HuH-7 (cell line): ENCODE results near the gene ADCY10.
"Not testable (repeated sequence)": the region's sequence is repeated elsewhere in the genome, so short reads cannot be mapped to it uniquely, and the experiment has no call there.

Experiments
- DNase-seq: peaks from one replicate; pipeline ENCODE4 v3.0.0; 2011; ENCODE audit warnings: low spot score

Gene ADCY10

DNA sequence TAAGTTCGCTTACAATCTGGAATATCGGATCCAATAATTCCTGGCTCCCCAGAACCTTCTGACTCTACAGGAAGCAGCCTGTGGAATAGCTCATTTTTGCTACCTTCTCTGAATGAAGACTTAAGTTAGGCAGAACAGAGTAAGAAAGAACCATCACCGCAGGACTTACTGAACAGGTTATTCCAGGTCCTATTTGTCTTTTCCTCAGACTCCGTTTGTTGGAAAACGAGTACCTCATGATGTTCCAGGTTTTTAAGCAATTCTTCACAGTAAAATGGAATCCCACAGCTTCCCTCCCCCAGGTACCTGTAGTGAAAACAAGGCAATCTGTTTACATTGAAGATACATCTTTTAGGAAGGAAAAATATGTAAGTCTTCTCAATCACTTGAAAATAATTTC is 59.8 kb downstream of the ADCY10 start:
- no peak for DNase-seq

DNA sequence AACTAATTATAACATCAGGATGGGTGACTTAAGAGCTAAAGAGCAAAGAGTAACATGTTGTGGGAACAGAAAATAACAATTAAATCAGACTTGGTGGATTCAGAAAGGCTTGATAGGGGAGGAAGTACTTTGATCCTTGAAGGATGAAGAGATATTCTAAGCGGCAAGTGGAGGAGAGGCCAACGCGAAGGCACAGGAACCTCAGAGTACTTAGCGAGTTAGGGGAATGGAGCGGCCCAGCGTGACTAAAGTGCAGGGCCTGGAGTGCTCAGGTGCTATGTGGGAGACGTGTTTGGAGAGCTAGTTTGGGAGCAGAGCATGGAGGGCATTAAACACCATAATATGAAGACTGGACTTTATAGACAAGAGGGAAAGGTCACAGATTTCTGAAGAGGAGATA is 64.3 kb downstream of the ADCY10 start:
- no peak for DNase-seq

DNA sequence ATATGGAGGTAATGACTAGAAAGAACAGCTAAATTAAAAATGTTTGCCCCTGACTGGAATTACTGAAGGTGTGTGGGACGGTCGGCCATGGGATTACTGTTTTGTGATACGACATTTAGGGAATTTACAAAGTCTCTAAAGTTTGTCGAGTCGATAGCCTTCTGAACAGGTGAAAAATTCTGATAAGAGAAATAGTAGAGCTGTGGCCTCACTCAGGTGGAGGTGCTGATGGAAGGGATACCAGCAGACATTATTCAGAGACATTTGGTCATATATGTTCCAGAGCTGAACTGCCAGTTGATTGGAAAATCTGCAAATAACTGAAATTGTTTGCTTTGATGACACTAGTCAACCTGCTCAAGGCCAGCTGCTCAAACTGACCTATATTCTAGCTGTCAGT is 71.1 kb downstream of the ADCY10 start:
- DNase-seq, result no peak

DNA sequence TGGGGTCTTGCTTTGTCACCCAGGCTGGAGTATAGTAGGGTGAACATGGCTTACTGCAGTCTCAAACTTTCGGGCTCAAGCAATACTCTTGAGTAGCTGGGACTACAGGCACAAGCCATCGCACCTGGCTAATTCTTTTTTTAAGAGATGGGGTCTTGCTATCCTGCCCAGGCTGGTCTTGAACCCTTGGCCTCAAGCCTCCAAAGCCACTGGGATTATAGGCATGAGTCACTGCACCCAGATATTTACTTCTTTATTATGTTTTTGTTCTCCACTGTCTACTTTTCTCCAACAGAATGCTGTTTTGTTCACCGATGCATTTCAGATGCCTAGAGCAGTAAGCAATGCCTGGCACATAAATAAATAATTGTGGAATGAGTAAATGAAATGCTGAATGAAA is 72.4 kb downstream of the ADCY10 start:
- no peak for DNase-seq

DNA sequence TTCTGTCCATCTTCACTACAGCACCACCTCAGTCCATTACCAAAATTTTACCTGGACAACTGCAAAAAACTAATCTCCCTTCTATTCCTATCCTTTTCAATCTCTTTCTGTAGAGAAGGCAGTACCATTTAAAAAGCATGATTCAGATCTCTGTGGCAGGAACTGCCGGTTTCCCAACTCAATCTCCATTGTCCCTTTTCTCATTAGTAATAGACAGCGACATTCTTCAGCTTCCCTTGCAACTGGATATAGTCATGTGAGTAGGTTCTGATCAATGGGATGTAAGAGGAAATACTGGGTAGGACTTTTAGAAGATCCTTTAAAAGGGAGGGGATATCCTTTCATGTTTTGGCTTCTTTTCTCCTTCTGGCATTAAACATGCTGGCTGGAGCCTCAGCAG is 74.9 kb downstream of the ADCY10 start:
- DNase-seq, result no peak

DNA sequence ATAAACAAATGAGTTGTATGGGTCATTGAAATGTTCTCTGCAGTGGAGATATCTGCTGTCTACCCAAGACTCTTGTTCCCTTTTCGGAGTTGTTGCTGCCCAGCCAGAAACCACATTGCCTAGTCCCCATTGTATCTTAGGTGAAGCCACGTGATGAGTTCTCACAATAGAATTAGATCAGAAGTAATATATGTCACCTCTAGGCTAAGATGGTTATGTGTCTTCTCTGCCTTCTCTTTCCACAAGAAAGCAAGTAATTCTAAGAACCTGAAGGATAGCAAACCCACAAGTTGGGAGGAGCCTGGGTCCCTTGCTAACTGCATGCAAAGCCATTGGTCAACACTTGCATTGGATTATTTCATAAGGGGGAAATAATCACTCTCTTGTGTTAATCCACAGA is 76.6 kb downstream of the ADCY10 start:
- DNase-seq, result no peak

DNA sequence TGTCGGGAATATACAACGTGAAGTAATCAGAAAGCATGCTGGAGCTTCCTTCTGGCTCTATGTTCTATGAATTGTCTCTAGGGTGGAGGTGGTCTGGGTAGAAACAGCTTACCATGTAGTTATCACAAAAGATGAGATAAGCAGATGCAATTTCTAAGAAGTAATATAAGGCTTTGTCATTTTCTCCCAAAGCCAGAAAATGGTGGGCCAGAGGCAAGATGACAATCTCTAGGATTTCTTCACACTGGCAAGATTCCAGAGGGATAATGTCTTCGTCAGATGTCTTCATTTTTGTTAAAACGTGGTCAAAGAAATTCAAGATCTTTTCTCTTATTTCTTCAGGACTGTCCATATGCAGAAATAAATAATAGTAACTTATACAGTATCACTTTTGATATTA is 77.7 kb downstream of the ADCY10 start:
- no peak for DNase-seq

DNA sequence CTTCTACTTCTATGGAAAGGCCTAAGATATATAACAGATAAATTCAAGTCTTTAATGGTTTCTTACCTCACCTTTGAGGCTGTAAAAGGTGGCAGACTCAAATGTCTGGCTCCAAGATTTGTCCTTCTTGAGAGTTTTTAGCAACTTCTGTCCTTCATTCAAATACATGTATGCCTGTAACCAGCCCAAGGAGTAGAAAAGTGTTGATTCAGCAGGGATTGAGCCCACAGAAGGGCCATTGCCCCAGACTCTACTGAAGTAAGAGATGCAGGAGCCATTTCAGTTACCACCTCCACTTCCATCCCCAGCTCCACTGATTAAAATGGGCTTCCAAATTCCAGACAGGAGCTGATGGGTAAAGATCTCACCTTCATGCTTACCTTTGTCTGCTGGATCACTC is 80.0 kb downstream of the ADCY10 start:
- DNase-seq, result no peak

DNA sequence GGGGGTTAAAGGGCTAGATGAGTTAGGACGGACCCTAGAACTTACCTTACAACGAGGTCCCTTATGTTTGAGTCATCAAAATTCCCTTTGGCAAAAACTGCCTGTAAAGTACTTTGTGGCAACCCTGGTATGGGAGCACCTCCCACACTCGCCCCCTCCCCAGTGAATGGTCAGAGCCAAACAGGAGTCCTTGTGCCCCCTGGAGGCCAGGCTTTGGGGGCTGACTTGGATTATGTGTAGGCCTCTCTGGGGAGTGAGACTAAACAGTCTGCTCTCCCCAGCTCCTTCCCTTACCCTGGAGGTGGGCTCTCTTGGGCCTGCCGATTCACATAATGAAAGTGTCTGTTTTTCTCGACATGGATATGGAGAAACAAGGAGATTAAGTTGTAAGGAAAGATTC is 81.2 kb downstream of the ADCY10 start:
- DNase-seq, result no peak

DNA sequence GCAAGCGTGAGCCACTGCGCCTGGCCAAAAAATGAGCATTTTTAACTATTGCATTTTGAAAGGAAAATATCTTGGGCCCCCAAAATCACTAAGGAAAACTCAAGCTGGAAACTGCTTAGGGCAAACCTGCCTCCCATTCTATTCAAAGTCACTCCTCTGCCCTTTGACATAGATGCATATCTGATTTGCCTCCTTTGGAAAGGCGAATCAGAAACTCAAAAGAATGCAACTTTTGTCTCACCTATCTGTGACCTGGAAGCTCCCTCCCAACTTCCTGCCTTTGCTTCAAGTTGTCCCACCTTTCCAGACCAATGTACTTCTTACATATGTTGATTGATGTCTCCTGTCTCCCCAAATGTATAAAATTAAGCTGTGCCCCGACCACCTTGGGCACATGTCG is 83.3 kb downstream of the ADCY10 start:
- not testable (repeated sequence) for DNase-seq

DNA sequence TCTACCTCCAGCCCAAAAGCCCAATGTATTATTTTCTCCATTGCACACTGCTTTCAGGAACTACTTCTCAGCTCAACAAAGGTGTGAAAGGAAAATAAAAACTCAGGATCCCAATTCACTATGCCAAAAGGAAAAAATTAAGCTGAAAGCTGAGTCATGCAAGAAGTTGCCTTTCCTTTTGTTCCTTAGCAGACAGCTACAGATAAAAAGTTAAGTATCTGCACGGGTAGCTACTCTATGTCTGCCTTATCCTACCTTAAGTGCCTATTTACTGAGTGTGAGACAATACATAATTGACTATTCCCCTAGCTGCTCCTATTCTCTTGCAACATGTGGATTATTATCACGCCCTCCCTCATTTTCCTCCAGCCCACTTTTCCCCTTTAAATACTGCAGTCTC is 84.1 kb downstream of the ADCY10 start:
- no peak for DNase-seq

DNA sequence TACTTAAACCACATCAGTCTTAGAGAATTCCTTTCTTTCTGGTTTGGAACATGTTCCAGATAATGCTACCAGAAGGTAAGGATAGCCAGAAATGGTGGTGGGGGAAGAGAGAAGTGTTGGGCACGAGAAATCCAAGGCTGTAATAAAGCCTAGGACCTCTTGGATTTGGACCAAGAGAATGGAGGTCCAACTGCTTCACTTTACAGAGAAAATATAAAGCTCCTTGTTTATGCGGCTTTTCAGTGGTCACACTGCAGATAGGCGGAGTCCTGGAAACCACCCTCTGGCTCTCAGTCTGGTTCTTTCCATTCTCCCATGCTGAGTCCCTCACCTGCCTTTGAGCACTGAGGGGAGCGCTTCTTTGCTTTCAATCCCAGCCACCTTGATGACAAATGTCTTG is 87.8 kb downstream of the ADCY10 start:
- no peak for DNase-seq

DNA sequence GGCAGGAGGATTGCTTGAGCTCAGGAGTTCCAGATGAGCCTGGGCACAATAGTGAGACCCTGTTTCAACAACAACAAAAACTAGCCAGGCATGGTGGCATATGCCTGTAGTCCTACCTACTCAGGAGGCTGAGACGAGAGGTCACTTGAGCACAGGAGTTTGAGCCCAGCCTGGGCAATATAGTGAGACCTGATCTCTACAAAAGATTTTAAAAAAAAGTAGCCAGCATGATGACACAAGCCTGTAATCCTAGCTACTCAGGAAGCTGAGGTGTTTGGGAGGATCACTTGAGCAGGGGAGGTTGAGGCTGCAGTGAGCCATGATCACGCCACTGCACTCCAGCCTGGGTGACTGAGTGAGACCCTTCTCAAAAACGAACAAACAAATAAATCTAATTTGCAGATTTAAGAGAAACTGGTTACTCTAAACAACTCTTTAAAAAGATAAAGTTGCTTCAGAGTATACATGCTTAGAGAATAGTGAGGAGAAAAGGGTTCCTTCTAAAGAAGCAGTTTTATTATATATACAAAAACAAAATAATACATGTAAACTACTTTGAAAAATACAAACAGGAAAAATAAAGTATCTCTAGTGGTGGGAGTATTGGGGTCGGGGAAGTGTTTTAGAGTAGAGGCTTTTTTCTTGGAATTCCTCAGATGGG is 88.4 kb downstream of the ADCY10 start:
- DNase-seq, result no peak

DNA sequence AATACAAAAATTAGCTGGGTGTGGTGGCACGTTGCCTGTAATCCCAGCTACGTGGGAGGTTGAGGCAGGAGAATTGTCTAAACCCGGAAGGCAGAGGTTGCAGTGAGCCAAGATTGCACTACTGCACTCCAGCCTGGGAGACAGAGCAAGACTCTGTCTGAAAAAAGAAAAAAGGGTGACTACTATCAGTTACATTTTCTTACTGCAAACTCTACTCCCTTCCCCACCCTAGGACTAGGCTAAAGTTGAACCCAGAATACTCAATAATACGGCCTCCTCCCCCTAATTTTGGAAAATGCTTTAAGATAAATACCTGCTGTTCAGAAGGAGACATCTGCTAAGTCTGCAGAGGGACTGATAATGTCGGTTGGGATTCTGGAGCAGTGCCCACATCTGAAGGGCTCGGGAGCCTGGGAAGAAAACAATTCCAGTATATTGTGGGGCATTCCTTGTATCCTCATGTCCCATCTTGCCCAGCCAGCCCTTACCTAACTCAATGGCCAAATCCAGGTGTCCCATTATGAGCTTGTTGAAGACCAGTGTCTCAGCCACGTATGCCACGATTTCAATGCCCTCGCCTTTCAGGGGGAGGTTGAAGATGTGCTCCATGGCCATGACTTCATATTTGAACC is 89.7 kb downstream of the ADCY10 start:
- no peak for DNase-seq

DNA sequence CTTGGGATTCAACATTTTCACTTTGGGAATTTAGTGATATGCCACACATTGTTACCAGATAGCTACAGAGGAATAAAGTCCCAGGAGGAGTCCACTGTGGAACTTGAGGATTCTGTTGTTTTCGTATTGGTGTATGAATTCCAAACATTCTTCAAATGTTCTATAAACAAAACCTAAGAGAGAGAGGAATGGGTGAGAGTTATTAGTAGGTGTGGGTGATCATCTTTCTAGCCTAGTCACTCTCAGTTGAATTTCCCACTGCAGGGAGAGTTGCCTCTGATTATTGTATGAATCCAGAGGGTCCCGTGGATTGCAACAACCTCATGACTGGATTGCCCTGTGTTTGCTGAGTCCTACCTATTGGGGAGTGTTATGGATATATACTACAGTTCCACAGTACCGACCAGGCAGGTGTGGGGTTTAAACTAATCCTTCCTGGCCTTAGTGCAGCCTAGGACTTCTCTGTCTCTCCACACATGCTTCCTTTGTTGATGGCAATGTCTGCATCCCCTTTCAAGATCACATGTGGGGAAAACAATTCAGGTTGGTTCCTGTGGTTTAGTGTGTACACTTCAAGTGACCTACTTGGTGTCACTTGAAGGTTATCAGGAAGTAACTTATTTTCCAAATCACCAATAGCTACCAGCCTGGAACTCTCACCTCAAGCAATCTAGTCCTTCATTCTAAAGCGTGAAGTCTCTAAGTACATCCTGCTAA is 91.8 kb downstream of the ADCY10 start:
- DNase-seq, result no peak

DNA sequence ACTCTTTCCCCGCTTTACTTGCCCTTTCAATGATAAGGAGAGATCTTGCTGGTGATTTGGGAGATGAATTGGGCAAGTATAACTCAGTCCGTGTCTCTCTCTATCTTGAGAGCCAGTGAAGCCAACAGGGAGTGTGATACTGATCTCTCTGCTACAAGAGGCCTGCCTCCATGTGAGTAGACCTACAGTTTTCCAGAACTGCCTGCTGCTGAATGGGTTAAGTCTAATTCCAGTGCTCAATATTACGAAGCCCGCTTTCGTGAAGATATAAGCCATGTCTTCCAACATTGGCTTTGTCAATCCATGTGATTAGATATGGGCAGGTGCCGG is 92.6 kb downstream of the ADCY10 start:
- DNase-seq, result no peak

DNA sequence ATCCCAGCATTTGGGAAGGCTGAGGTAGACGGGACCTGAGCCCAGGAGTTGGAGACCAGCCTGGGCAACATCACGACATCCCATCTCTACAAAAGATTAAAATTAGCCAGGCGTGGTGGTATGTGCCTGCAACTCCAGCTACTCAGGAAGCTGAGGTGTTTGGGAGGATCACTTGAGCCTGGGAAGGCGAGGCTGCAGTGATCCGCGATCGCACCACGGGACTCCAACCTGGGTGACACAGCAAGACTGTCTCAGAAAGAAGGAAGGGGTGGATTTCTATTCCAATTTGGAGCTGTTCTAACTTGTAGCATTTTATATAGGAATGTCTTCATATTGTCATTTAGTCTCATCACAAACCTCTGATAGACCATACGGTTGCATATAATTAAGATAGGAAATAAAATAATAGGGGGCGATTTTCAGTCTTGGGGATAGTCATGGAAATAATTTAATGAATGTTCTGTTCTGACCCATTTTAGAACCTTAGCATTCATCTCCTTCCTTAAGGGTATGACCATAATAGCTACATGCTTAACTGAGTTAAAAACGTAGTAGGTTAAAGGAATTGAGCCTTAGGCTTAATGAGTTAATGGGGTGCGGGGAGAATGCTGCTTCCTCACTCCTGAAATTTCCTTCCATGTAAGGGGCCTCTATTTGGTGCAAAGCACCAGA is 93.1 kb downstream of the ADCY10 start:
- DNase-seq, result no peak

DNA sequence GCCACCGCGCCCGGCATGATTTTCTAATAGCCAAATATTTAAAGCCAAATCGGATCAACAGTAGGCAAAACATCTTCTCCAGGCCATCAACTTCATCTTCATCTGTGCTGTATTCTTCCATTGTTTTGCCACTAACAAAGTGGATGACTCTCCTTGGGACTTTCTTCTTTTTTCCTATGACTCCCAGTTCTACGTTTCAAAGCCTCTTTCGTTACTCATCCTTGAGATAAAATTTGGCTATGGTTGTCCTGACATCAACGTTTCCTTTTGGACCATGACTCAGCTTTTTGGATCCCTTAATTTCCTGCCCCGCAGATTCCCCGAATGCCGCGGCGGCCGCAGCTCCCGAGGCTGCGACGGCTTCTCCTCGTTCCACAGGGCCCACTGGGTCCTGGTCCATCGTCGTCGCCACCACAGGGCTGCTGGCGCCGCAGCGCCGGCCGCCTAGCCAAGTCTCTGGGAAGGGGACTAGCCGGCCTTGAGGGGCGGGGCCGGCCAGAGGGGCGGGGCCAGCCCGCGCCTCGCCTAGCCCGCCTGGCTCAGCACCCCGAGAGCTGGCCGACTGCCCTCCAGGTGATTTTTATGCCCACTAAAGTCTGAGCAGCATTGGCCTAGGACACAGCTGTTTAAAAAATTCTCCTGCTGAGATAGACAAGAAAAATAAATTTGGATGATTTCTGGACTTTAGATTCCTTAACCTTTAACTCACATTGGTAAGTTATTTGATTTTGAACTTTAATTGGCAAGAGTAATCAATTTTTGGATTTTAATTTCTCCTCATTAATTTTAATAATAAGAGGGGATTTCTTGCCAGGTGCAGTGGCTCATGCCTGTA is 93.9 kb downstream of the ADCY10 start:
- no peak for DNase-seq

DNA sequence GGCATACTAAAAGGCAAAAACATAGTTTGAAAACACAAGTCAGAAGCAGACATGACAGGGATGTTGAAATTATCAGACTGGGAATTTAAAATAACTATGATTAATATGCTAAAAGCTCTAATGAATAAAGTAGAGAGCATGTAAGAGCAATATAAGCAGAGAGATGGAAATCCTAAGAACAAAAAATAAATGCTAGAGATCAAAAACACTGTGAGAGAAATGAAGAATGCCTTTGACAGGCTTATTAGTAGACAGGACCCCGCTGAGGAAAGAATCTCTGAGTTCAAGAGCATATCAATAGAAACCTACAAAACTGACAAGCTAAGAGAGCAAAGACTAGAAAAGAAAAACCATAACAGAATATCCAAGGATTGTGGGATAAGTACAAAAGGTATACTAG is 98.3 kb downstream of the ADCY10 start:
- no peak for DNase-seq

DNA sequence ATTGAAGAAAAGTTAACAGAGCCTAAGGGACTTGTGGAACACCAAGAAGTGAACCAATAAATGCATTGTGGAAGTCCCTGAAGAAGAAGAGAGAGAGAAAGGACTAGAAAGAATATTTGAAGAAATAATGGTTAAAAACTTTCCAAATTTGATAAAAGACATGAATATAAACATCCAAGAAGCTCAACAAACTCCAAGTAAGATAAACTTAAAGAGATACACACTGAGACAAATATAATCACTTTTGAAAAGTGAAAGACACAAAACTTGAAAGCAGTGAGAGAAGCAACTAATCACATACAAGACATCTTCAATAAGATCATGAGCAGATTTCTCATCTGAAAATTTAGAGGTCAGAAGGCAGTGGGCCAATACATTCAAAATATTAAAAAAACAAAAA is 101.0 kb downstream of the ADCY10 start:
- no peak for DNase-seq

DNA sequence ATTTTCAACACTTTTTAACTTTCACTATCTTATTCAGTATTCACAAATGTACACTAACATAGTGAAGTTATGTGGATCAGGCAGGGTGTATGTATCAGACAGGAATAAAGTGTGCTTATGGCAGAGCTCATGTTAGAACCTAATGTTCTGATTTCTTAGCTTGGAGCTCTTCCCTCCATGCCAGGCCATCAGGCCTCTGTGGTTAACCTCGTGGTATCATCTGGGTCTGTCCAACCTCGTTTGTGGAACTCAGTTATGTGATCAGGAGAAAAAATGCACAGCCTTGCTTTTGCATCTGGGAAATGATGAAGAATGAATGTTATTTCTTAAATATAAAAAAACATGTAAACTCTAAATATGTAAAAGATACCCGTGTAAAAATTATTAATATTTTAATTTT is 105.2 kb downstream of the ADCY10 start:
- no peak for DNase-seq

DNA sequence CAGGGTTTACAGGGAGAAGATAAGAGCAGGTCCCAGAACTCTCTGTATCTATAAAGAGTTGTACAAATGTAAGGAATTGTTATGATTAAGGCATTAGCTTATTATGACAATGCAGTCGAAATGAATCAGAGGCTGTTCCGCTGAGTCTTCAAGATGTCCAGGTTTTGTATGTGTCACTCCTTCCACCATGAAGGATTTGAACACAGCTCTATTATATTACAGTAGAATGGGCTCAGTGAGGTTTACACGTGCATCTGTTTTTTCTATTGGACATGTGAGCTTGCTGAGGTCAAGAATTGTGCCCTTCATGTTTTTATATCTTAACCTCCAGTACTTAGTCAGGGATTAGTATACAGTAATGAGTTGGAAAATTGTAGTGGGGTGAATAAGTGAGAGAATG is 105.8 kb downstream of the ADCY10 start:
- DNase-seq, result no peak
